A673 (cell line): ENCODE results near the gene RIF1.

Source experiments
- EZH2 ChIP-seq: fragments of 200-600 bp; sonication (generic); IDR thresholded peaks from 2 replicates; pipeline ENCODE4 v1.6.1; 2017; ENCODE audit warnings: borderline replicate concordance, low read depth, mild to moderate bottlenecking, mixed read lengths, antibody characterized with exemption, low read length; ENCODE audit not compliant: poor library complexity, severe bottlenecking
- TF ChIP-seq, protein P1 (sequence below): fragments of 300-800, 200-600 bp; sonication (generic); conservative IDR thresholded peaks from 2 replicates; pipeline ENCODE4 v1.5.1; 2017; ENCODE audit warnings: low read depth, mild to moderate bottlenecking, antibody characterized with exemption, low read length, moderate library complexity, mixed read lengths

DNA sequence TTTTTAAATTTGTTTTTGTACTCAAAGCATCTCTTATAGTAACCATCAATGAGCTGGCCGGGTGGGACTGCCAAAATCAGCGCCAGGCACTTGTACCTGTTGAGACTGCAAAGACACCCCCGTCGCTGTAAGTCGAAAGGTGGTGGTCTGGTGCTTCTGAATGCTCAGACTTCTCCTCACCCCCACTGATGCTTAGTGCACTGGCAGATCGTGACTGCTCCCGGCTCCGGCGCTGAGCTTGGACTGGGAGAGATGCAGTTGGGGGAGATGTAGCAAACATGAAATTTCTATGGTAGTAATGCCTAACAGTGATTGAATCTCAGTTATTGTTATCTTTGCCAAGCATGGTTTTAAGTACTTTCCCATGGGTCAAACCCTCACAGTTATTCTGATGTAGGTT, 80.6 kb downstream of the RIF1 start:
- TF ChIP-seq, protein P1, sequence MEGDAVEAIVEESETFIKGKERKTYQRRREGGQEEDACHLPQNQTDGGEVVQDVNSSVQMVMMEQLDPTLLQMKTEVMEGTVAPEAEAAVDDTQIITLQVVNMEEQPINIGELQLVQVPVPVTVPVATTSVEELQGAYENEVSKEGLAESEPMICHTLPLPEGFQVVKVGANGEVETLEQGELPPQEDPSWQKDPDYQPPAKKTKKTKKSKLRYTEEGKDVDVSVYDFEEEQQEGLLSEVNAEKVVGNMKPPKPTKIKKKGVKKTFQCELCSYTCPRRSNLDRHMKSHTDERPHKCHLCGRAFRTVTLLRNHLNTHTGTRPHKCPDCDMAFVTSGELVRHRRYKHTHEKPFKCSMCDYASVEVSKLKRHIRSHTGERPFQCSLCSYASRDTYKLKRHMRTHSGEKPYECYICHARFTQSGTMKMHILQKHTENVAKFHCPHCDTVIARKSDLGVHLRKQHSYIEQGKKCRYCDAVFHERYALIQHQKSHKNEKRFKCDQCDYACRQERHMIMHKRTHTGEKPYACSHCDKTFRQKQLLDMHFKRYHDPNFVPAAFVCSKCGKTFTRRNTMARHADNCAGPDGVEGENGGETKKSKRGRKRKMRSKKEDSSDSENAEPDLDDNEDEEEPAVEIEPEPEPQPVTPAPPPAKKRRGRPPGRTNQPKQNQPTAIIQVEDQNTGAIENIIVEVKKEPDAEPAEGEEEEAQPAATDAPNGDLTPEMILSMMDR = no peak
- no peak for TF ChIP-seq EZH2
